ENCODE measurements around the gene ELAC2.

- TF ChIP-seq CTCF (conservative IDR thresholded peaks at IDR 0.05; ENCODE audit: low read depth, low read length) (no peak), RFX5 (IDR thresholded peaks at IDR 0.05; ENCODE audit: low read depth, low read length) (no peak), USF2 (IDR thresholded peaks at IDR 0.05; ENCODE audit: low read depth, low read length) (no peak), FOS (IDR thresholded peaks at IDR 0.05; ENCODE audit: low read depth, low read length) (no peak), POLR2A (IDR thresholded peaks at IDR 0.05; ENCODE audit: low read depth, low read length) (no peak), RAD21 (IDR thresholded peaks at IDR 0.05; ENCODE audit: low read length) (no peak), ELK1 (IDR thresholded peaks at IDR 0.05; ENCODE audit: borderline replicate concordance, low read depth, low read length) (no peak), MXI1 (IDR thresholded peaks at IDR 0.05; ENCODE audit: borderline replicate concordance, low read depth, low read length) (no peak), BHLHE40 (IDR thresholded peaks at IDR 0.05; ENCODE audit: low read depth, low read length) (no peak)
Measured at GRCh38 chr17:12963505-12963904, 54.3 kb downstream of the ELAC2 start.
